ENCODE measurements around the gene CYP2S1.

The CYP2S1 gene

GRCh38 chr19:41206926-41207750, 14.1 kb downstream of the CYP2S1 start:
- no peaks in the 10 kb centered on the region for H3K27me3 ChIP-seq (ENCODE audit: low read depth)
- H3K4me3 ChIP-seq: no peak overlapping the region
- no peak for DNase-seq (ENCODE audit: low spot score in 2 of 2)
- in situ Hi-C loops (cut with MboI; ENCODE audit: low sequenced_read_pairs): no loop called here
- H3K4me1 ChIP-seq: no peaks in the 10 kb centered on the region
- no peaks in the 10 kb centered on the region for H3K9me3 ChIP-seq
- peaks cover 13% of the 10 kb centered on the region for H3K36me3 ChIP-seq (replicated peaks)

- H3K4me1 ChIP-seq: no peaks in the 10 kb centered on the region; the same call in 1 of the 2 replicates
- in situ Hi-C loops (cut with MboI; ENCODE audit: low sequenced_read_pairs): no loop called here
- H3K4me3 ChIP-seq: no peak overlapping the region
- no peaks in the 10 kb centered on the region for H3K36me3 ChIP-seq (replicated peaks)
- H3K9me3 ChIP-seq: no peaks in the 10 kb centered on the region
- no peak for DNase-seq (ENCODE audit: low spot score in 2 of 2)
- peaks cover 3% of the 10 kb centered on the region; the same call in 1 of the 2 replicates for H3K27me3 ChIP-seq (ENCODE audit: low read depth)
Observed at GRCh38 chr19:41214161-41214560, 21.1 kb downstream of the CYP2S1 start.

DNA sequence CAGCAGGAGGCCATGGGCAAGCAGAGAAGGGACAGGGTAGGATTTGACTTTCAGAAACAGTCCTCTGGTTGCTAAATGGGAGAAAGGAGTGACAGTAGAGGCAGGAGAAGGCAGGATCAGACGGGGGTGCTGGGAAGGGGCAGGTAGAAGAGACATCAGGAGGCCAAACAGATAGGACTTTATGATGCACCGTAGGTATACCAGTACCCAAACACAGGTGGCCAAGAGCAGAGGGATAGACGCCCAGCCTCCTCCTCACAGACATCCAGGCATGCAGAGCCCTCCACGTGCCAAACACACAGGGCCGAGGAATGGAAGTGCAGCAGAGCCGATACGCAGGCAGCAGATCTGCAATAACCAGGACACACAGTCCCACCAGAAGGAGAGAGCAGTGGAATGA, 24.7 kb downstream of the CYP2S1 start:
- H3K36me3 ChIP-seq (replicated peaks): no peaks in the 10 kb centered on the region
- in situ Hi-C loops (cut with MboI; ENCODE audit: low sequenced_read_pairs): no loop called here
- peaks cover 21% of the 10 kb centered on the region for H3K27me3 ChIP-seq (ENCODE audit: low read depth)
- H3K9me3 ChIP-seq: no peaks in the 10 kb centered on the region
- DNase-seq (ENCODE audit: low spot score in 2 of 2): no peak
- H3K4me1 ChIP-seq: peaks cover 2% of the 10 kb centered on the region; the same call in 1 of the 2 replicates
- no peak overlapping the region for H3K4me3 ChIP-seq

- in situ Hi-C loops (cut with MboI; ENCODE audit: low sequenced_read_pairs): no loop called here
- Histone ChIP-seq H3K36me3 (replicated peaks) (no peaks in the 10 kb centered on the region), H3K4me3 (no peak overlapping the region), H3K27me3 (ENCODE audit: low read depth) (peaks cover 21% of the 10 kb centered on the region), H3K4me1 (peaks cover 2% of the 10 kb centered on the region; the same call in 1 of the 2 replicates), H3K9me3 (no peaks in the 10 kb centered on the region)
- DNase-seq (ENCODE audit: low spot score in 2 of 2): no peak
Observed at GRCh38 chr19:41218249-41218614, 25.2 kb downstream of the CYP2S1 start.

DNA sequence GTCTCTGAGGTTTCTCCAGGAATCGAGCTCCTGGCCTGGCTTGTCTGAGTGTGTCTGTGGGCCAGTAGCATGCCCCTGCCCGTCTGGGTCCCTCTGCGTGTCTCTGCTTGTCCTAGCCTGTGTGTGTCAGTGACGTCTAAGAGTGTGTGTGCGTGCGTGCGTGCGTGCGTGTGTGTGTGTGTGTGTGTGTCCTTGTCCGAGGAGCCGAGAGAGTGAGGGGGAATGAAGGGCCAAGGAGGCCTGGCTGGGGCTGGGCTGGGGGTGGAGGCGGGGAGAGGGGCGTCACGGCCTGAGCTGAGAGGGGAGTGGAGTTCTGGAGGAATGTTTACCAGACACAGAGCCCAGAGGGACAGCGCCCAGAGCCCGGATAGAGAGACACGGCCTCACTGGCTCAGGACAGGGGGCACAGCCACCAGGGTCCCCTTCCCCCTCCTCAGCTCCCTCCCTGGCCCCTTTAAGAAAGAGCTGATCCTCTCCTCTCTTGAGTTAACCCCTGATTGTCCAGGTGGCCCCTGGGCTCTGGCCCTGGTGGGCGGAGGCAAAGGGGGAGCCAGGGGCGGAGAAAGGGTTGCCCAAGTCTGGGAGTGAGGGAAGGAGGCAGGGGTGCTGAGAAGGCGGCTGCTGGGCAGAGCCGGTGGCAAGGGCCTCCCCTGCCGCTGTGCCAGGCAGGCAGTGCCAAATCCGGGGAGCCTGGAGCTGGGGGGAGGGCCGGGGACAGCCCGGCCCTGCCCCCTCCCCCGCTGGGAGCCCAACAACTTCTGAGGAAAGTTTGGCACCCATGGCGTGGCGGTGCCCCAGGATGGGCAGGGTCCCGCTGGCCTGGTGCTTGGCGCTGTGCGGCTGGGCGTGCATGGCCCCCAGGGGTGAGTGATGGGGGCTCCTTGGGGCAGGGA, 25.8 kb downstream of the CYP2S1 start, which contains the start of gene AXL:
Gene AXL (plus strand): TSS at position 609 of the 893 bp plus-strand sequence. CDS start 170 bp downstream, at position 779.
- no peaks in the 10 kb centered on the region for H3K36me3 ChIP-seq (replicated peaks)
- H3K27me3 ChIP-seq (ENCODE audit: low read depth): peaks cover 21% of the 10 kb centered on the region
- peak in 1 of 2 experiments; percentile 64 for DNase-seq (ENCODE audit: low spot score in 2 of 2)
- peak within 1 kb of the TSS; percentile 2; the same call in 1 of the 2 replicates for H3K4me3 ChIP-seq
- in situ Hi-C loops (cut with MboI; ENCODE audit: low sequenced_read_pairs): no loop called here
- peaks cover 2% of the 10 kb centered on the region; the same call in 1 of the 2 replicates for H3K4me1 ChIP-seq
- no peaks in the 10 kb centered on the region for H3K9me3 ChIP-seq

- Histone ChIP-seq H3K4me1 (peaks cover 2% of the 10 kb centered on the region; the same call in 1 of the 2 replicates), H3K27me3 (ENCODE audit: low read depth) (peaks cover 21% of the 10 kb centered on the region), H3K36me3 (replicated peaks) (no peaks in the 10 kb centered on the region), H3K4me3 (no peak overlapping the region), H3K9me3 (no peaks in the 10 kb centered on the region)
- in situ Hi-C loops (cut with MboI; ENCODE audit: low sequenced_read_pairs): no loop called here
- peak in 1 of 2 experiments; percentile 26 for DNase-seq (ENCODE audit: low spot score in 2 of 2)
Observed at GRCh38 chr19:41219924-41220567, 27.0 kb downstream of the CYP2S1 start.

DNA sequence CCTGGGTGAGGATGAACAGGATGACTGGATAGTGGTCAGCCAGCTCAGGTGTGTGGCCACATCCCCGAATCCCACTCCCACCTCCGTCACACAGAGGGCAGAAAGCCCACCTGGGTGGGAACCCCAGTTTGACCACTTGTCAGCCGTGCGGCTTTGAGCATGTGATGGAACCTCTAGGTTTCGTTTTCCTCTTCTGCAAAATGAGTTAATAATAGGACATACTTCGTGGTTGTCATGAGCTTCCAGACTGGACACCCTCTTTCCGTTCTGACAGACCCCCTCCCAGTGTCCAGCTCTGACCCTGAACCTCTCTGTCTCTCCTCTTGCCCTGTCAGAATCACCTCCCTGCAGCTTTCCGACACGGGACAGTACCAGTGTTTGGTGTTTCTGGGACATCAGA, 27.8 kb downstream of the CYP2S1 start:
- Histone ChIP-seq H3K9me3 (no peaks in the 10 kb centered on the region), H3K36me3 (replicated peaks) (no peaks in the 10 kb centered on the region), H3K4me3 (no peak overlapping the region), H3K4me1 (peaks cover 3% of the 10 kb centered on the region), H3K27me3 (ENCODE audit: low read depth) (peaks cover 21% of the 10 kb centered on the region)
- in situ Hi-C loops (cut with MboI; ENCODE audit: low sequenced_read_pairs): no loop called here
- DNase-seq (ENCODE audit: low spot score in 2 of 2): no peak

- no peak for DNase-seq (ENCODE audit: low spot score in 2 of 2)
- in situ Hi-C loops (cut with MboI; ENCODE audit: low sequenced_read_pairs): no loop called here
- Histone ChIP-seq H3K36me3 (replicated peaks) (no peaks in the 10 kb centered on the region), H3K27me3 (ENCODE audit: low read depth) (peaks cover 21% of the 10 kb centered on the region), H3K4me3 (no peak overlapping the region), H3K4me1 (peaks cover 11% of the 10 kb centered on the region), H3K9me3 (no peaks in the 10 kb centered on the region)
Observed at GRCh38 chr19:41221514-41222205, 28.6 kb downstream of the CYP2S1 start.

- Histone ChIP-seq H3K4me3 (no peak overlapping the region), H3K27me3 (ENCODE audit: low read depth) (peaks cover 21% of the 10 kb centered on the region), H3K9me3 (no peaks in the 10 kb centered on the region), H3K36me3 (replicated peaks) (no peaks in the 10 kb centered on the region), H3K4me1 (peaks cover 13% of the 10 kb centered on the region)
- in situ Hi-C loops (cut with MboI; ENCODE audit: low sequenced_read_pairs): no loop called here
- no peak for DNase-seq (ENCODE audit: low spot score in 2 of 2)
Observed at GRCh38 chr19:41222240-41222639, 29.2 kb downstream of the CYP2S1 start.

- DNase-seq (ENCODE audit: low spot score in 2 of 2): no peak
- Histone ChIP-seq H3K36me3 (replicated peaks) (no peaks in the 10 kb centered on the region), H3K4me1 (peaks cover 13% of the 10 kb centered on the region), H3K9me3 (no peaks in the 10 kb centered on the region), H3K27me3 (ENCODE audit: low read depth) (peaks cover 21% of the 10 kb centered on the region), H3K4me3 (no peak overlapping the region)
- in situ Hi-C loops (cut with MboI; ENCODE audit: low sequenced_read_pairs): no loop called here
Observed at GRCh38 chr19:41223431-41224234, 30.6 kb downstream of the CYP2S1 start.

DNA sequence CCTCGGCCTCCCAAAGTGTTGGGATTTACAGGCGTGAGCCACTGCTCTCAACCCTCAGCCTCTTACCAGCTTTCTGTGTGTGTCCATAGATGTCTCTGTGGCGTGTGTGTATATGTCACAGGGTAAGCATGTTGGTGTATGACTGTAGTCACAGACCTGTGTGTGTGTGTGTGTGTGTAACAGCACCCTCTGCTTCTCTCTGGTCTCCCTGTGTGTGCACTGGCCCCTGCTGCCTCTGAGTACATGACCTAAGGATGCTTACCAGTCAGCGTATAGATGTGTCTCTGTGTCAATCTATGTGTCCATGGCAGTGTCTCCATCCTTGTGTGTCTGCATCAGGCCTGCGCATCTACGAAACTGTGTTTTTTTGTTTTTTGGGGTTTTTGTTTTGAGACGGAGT, 31.6 kb downstream of the CYP2S1 start:
- H3K27me3 ChIP-seq (ENCODE audit: low read depth): peaks cover 16% of the 10 kb centered on the region
- peaks cover 13% of the 10 kb centered on the region for H3K4me1 ChIP-seq
- in situ Hi-C loops (cut with MboI; ENCODE audit: low sequenced_read_pairs): no loop called here
- H3K9me3 ChIP-seq: no peaks in the 10 kb centered on the region
- DNase-seq (ENCODE audit: low spot score in 2 of 2): no peak
- no peaks in the 10 kb centered on the region for H3K36me3 ChIP-seq (replicated peaks)
- no peak overlapping the region for H3K4me3 ChIP-seq

GRCh38 chr19:41225238-41226052, 32.4 kb downstream of the CYP2S1 start:
- in situ Hi-C loops (cut with MboI; ENCODE audit: low sequenced_read_pairs): no loop called here
- H3K36me3 ChIP-seq (replicated peaks): no peaks in the 10 kb centered on the region
- peaks cover 8% of the 10 kb centered on the region for H3K27me3 ChIP-seq (ENCODE audit: low read depth)
- H3K9me3 ChIP-seq: no peaks in the 10 kb centered on the region
- H3K4me1 ChIP-seq: peaks cover 11% of the 10 kb centered on the region
- H3K4me3 ChIP-seq: peak overlapping the region; percentile 24
- DNase-seq (ENCODE audit: low spot score in 2 of 2): peak in 1 of 2 experiments; percentile 49
